ENCODE data around the gene ARIH1.

ARIH1 gene

DNA sequence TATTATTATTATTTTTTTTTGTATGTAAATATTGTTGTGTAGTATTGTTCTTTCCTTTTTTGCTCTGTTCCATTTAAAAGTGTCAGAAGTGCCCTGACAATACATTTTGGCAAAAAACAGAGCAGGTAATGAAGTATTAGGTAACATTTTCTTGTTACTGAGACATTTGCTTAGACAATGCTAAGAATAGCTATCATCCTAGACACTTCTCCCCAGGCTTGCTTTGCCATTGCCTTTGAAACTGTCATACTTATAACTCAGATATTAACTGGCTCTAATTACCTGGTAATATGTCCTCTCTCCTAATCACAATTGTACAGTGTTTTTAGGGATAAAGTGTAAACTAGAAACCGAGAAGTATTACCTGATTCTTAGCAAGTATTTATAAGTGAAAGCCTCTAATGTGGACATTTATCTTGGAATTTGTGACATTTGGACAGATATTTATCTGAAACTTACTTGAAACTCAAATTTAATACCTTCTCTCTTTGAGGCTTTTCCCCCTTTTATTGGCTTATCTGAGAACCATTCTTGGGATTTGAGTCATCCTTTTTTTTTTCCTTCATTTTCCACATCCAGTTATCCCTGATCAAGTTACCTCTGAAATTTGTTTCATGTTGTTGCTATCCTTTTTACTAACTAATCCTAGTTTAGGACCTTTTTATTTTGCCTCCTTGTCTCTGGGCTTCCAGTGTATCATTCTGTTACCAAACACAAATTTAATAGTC lies 13.1 kb downstream of the ARIH1 start:
- peak; percentile 36 for DNase-seq (ENCODE audit: low read depth)

DNA sequence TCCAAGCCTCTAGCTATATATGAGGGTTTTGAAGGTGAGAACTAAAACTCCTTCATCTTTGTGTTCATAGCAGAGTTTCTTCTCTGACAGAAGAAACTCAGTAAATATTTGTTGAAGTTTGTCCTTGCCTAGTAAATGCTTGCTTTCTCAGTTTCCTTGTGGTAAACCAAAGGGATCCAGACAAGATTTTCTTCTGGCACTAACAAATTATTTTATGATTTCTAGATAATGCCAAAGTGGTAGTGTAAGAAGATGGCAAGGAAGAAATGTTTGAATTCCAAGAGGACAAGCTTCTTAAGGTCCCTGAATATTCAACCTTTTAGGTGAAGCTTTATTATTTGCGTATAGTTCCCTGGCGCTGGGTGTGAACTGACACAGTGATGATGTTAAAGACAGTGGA lies 14.4 kb downstream of the ARIH1 start:
- DNase-seq (ENCODE audit: low read depth): no peak

DNA sequence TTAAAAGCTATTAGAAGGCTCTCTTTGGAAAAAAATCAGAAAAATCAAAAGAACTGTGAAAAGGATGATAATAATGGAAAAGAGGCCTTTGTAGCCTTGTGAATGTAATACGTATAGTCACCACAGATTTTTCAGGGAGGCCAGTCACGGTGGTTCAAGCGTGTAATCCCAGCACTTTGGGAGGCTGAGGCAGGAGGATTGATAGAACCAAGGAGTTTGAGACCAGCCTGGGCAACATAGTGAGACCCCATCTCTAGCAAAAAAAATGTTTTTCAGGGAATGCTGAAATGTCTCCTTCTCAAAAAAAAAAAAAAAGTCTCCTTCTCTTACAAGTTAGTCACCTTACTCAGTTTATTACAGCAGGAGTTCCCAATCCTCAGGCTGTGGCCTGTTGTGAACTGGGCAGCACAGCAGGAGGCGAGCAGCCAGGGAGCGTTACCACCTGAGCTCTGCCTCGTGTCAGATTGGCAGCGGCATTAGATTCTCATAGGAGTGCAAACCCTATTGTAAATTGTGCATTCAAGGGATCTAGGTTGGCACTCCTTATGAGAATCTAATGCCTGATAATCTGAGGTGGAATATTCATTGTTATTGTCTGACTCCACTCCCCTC lies 15.9 kb downstream of the ARIH1 start:
- no peak for DNase-seq (ENCODE audit: low read depth)

DNA sequence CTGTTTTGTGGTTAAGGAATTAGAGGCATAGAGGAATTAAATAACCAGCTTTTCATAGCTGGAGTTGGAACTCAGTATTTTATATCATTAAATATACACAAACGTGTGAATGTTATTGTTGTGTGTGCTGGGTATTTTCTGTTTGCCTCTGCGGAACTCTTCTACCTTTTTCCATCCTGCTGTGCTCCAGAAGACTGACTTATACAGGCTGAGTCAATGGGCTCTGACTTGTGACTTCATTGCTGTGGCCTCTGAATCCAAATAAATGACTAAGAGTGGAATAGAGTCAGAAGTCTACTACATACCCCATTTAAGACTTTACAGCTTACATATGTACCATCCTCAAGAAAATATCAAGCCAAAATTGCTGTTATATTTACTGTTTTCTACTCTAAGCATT lies 17.6 kb downstream of the ARIH1 start:
- peak; percentile 88 for DNase-seq (ENCODE audit: low read depth)

DNA sequence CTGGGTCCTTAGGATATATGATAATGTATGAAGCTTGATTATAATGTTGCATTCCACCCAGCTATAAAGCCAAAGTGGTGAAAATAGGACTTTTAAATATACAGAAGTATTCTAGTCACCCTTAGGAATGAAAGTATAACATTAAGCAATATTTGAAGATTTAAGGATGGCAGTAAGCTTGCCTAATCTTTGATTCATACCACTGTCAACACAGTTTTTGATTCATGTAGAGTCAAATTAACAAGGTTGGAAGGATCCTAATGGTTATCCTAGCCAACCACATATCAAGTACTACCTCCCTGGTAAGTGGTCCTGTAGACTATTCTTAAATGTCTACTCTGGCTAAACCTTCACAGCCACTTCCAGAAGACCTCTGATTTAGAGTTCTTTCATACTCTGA lies 18.6 kb downstream of the ARIH1 start:
- DNase-seq (ENCODE audit: low read depth): peak; percentile 53

DNA sequence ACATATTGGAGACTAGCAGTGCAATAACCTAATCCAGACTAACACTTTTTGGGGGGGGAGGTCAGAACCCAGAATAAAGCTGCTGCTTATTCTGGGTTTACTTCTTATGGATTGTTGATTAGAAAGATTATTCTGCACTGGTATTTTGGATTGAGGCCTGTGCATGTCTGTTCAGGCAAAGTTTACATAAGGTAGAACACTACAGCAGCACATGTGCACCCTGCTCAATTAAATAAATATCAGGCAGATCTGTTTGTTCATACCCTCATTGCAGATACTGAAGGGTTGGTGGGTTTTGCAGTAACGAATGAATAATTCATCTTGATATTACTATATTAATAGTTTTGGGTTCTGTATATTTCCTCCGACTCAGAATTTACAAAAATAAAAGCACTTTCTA lies 19.1 kb downstream of the ARIH1 start:
- DNase-seq (ENCODE audit: low read depth): no peak

DNA sequence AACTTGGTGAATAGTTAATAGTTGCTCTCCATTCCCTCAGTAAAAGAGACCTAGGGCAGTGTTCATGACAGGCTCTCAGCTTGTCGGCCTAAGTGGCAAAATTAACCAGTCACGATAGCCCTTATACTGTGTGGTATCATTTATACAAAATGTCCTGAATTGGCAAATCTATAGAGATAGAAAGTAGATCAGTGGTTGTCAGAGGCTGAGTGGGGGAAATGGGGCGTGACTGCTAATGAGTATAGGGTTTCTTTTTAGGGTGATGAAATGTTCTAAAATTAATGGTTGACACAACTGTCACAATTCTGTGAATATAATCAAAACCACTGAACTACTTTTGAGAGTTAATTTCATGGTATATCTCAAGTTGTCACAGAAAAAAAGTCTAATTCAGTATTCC lies 20.9 kb downstream of the ARIH1 start:
- no peak for DNase-seq (ENCODE audit: low read depth)

DNA sequence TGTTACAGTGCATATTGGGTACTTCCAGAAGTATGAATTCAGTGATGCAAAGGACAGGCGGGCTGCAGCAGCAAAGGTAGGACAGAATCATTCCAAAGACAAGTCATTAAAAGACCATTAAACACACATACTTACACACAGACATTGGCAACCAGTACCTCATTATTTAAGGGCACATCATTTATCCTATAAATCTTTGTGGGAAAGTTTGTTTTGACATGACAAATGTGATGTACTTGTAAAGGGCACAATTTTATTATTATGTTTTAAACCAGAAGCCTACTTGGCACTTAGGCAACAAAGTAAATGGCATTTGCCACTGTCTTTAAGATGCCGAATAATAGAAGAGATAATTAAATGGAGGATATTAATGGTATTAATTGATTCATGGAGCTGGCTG lies 22.7 kb downstream of the ARIH1 start:
- no peak for DNase-seq (ENCODE audit: low read depth)

DNA sequence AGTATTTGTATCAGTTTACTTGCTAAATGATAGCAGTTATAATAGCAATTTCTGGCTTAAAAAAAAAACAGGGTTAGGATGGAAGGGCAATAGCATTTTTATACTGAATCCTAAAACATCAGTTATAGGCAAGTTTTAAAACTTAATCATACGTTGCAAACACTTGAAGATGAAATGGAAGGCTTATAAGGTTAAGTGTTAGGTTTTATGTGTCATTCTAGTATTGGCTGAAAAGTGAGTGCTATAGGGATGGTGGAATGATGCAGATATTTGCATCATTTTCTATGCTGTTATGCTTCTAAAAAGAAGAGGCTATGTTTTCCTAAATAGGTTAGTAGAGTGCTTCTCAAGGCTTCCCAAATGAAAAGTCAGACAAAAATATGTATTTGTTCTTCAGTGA lies 23.3 kb downstream of the ARIH1 start:
- DNase-seq (ENCODE audit: low read depth): no peak

DNA sequence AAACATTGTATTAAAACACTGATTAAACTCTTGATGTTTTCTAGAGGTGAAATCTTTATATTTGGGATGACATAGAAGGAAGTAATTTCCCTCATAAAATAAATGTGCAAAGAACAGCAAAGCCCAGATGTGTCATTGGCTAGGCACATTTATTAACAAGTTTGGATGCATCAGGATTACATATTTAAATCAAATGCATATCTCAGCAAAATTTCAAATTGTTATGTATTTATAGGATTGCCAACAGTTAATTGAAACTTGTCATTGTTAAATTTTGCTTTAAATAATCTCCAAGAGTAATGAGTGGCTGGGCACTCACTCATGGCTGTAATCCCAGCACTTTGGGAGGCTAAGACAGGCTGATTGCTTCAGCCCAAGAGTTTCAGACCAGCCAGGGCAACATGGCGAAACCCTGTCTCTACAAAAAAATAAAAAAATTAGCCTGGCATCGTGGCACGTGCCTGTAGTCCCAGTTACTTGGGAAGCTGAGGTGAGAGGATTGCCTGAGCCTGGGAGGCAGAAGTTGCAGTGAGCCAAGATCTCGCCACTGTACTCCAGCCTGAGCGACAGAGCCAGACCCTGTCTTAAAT lies 28.2 kb downstream of the ARIH1 start:
- DNase-seq (ENCODE audit: low read depth): no peak

DNA sequence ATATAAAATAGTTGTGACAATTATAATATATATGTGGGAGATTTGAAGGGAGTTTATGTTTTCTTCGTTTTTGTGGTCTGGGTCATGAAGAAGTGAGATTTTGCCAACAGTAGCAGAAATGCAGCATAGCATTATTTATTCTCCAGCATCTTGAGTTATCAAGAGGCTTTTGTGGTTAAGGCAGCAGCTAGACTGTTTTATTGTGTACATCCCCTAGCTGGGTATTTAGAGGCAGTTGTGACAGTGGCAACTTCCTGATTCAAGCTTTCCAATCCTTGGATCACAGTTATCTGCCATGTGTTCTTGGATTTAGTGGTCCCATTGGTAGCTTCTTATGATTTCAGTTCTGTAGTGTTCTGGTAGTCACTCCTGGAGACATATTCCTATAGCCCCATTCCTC lies 29.0 kb downstream of the ARIH1 start:
- DNase-seq (ENCODE audit: low read depth): peak; percentile 14

DNA sequence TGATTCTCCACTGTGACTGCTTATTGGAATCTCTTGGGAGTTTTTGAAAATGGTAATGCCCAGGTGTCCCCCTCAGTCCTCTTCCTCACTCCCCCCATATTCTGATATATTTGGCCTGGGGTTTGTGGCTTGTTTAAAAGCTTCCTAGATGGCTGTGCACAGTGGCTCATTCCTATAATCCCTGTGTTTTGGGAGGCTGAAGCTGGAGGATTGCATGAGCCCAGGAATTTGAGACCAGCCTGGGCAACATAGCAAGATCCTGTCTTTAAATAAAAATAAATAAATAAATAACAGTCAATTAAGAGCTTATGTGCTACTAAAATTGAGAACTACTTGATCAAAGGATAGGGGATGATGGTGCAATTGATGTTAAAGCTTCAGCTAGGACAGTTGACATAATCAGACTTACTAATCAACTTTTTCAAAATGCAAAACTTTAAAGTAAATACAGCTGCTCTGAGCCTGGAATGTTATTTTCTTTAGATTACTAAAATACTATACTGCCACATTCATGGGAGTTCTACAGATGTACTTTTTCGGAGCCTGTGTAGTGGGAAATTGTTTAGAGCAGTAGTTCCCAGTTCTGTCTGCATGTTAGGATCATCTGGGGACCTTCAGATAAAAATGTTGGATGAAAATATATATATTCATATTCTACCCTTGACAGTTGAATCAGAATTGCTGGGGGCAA lies 33.4 kb downstream of the ARIH1 start:
- no peak for DNase-seq (ENCODE audit: low read depth)

DNA sequence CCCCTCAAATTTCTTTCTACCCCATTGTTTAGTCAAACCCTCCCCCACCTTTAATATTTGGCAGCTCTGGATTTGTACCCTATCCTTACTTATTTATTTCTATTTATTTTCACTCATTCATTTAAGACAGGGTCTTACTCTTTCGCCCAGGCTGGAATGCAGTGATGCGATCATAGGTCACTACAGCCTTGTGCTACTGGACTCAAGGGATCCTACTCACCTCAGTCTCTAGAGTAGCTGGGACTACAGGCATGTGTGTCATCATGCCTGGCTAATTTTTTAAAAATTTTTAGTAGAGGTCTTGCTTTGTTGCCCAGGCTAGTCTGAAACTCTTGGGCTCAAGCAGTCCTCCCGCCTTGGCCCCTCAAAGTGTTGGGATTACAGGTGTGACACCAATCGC lies 35.4 kb downstream of the ARIH1 start:
- DNase-seq (ENCODE audit: low read depth): no peak

DNA sequence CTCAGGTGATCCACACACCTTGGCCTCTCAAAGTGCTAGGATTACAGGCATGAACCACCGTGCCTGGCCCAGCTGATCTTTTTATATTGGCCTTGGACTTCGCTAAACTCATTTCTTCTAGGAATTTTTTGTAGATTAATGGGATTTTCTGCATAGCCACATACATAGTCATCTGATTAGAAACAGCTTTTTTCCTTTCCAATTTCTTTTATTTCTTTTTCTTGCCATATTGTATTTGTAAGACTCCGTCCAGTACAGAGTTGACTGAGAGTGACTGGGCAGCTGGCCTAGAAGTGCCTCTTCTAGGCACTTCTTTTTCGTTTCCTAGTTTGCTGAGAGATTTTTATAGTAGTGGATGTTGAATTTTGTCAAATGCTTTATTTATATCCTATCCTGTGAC lies 37.4 kb downstream of the ARIH1 start:
- no peak for DNase-seq (ENCODE audit: low read depth)

DNA sequence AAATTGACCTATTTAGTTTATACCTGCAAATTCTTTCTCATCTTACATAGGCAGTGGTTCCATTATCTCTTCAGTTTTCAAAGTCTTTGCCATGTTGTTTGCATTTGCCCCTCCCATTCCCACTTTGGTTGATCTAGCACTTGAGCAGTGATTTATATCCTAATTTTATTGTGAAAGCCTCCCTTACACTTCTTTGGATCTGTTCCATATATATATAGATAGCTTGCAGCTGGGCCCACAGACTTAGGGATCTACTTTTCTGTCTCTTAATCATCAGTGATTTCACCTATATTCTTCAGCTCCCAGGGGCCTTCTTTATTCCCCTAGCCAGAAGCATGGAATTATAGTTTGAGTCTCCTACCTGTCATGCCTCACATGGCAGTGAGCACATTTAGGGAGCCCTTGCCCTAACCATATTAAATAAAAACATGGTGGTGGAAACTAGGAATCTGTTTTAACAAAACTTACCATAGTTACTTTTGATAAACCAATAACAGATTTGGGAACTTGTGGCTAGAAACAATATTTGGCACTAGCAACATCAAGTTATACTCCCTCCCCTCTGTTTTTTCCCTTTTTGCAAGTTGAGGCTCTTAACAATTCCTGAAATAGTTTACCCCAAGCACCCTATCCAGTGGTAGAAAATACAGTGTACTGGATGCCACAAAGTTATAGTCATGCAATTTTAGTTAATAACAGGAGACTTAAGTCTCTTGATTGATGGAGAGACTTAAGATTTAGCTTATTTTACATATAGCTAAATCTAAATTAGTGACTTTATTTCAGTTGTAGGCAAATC lies 41.7 kb downstream of the ARIH1 start:
- peak; percentile 40 for DNase-seq (ENCODE audit: low read depth)

DNA sequence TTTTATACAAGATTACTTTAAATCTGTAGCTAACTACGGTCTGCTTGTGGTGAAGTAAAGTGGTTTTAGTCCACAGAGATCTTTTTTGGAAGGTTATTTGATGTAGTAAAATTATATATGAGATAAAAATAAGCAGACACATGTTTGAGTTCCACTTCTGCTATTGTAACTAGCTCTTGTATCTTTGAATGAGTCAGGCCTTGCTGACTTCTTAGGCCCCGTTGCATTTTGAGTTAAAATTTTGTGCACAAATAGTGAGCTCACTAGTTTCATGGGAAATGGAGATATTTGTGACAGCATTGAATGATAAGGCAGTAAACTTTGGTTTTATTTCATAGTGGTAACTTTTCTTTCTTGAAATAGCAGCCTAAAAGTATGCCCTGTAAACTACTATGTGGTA lies 42.6 kb downstream of the ARIH1 start:
- peak; percentile 7 for DNase-seq (ENCODE audit: low read depth)

DNA sequence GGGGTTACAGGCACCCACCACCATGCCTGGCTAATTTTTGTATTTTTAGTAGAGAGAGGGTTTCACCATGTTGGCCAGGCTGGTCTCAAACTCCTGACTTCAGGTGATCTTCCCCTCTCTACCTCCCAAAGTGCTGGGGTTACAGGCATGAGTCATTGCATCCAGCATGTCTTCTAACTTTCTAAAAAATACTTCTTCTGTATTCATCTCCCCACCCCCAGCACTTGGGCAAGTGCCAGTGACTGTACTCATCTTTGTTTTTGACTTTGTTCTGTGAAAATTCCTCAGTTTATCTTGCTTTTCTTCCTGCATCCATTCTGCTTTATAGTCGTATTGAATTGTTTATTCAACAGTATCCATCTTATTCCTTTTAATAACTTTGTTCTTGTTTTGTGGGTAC lies 47.6 kb downstream of the ARIH1 start:
- peak; percentile 71 for DNase-seq (ENCODE audit: low read depth)

DNA sequence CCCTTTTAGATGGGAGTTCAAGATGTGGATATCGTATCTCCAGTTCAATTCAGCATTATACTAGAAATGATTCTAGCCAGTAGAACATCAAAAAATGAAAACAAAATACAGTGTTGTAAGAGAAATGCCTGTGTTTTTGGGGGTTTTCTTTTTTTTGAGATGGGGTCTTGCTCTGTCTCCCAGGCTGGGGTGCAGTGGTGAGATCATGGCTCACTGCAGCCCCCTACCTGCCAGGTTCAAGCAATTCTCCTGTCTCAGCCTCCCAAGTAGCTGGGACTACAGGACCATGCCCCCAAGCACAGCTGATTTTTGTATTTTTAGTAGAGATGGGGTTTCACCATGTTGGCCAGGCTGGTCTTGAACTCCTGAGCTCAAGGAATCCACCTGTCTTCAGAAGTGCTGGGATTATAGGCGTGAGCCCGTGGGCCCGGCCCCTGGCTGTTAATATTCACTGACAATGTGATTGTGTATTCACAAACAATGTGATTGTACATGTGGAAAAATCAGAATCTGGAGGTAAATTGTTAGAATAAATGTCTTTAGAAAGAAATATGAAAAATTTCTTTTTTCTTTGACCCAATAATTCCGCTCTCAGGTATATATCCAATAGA lies 59.0 kb downstream of the ARIH1 start:
- no peak for DNase-seq (ENCODE audit: low read depth)

DNA sequence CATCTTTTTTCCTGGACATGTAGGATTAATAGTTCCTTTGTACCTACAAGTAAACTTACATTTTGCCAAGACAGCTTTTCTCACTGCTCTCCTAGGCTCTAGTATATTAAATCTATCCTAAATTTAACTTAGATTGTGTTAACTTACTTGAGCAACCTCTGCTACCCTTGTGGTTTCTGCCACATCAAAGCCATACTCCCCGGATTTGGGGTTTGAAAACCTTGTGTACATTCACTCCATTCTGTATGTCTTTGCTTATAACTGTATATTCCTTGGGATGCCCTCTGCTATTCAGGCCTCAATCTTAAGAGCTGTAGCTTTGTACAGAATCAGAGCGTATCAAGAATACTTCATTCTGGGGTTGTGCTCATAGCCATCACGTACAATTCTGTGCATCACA lies 60.4 kb downstream of the ARIH1 start:
- no peak for DNase-seq (ENCODE audit: low read depth)

DNA sequence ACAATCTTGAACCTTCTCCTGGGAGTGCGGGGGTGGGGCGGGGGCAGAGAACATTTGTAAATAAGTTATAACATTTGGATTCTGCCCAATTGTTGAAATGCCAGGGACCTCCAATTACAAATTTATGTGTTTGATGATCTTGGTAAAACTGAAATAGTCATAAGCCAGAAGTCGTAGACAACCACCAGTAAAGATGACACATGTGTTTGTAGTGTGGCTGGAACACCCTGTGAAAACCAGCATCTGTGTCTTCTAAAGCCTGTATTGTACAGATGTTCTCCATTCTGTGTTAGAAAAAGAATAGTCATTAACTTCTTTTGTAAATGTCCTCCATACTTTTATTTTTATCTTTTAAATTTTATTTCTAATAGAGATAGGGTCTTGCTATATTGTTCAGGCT lies 61.8 kb downstream of the ARIH1 start:
- no peak for DNase-seq (ENCODE audit: low read depth)

DNA sequence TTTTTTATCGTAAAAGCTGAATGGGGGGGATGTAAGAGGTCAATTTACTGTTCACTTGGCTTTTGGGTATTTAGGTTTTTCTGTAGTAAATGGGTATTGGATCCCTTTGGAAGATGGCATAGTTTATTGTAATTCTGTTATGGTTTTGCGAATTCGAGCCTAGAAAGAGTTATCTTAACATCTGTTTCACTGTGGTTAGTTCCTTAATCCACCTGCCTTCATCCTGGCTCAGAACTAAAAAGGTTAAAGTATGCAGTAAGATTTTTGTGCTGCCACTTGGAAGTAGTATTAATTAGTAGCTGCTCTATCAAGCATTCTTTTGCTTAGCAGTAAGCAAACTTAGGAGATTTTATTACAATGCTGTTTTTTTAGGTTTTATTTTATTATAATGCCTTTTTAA lies 62.4 kb downstream of the ARIH1 start:
- no peak for DNase-seq (ENCODE audit: low read depth)

DNA sequence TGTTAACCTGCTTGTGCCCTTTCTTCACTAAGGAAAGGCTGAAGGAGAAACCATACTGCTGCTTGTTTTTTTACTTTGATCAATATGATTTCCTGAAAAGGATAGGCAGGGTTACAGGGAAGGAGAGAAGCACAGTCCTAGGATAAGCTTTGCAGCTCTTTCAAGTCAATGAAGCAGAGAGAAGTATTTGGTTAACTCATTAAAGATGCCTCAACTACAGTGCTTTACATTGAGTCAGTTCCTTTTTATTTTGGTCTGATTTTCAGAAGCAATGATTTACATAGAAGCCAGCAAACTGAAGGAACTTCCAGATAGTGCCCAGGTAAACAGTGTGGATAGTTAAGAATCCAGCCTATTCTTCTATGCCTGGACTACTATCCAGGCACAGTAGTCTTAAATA lies 64.8 kb downstream of the ARIH1 start:
- no peak for DNase-seq (ENCODE audit: low read depth)
